Forelimb muscle (tissue), 1 donor: ENCODE measurements around the gene EIF2S2. TPM values are rescaled to one million over a fixed set of nuclear protein-coding genes. Genes with fewer than 3 reads are reported as not detected.

Source experiments
- DNase-seq: peaks from one replicate; pipeline ENCODE4 v3.0.0-alpha.2; 2013; ENCODE audit warnings: low read depth
- polyA plus RNA-seq: library from polyadenylated mRNA; unstranded; fragments of 120-200 nt; gene quantifications from one replicate; pipeline ENCODE4 v1.2.1, GENCODE V29; 2013; ENCODE audit not compliant: insufficient read length

Gene EIF2S2
- polyA plus RNA-seq, 1 donor, result 44.0 TPM

GRCh38 chr20:34089655-34090345 is 22.2 kb downstream of the EIF2S2 start:
- no peak for DNase-seq

- no peak for DNase-seq
Observed at GRCh38 chr20:34089175-34089479, 22.9 kb downstream of the EIF2S2 start.

DNA sequence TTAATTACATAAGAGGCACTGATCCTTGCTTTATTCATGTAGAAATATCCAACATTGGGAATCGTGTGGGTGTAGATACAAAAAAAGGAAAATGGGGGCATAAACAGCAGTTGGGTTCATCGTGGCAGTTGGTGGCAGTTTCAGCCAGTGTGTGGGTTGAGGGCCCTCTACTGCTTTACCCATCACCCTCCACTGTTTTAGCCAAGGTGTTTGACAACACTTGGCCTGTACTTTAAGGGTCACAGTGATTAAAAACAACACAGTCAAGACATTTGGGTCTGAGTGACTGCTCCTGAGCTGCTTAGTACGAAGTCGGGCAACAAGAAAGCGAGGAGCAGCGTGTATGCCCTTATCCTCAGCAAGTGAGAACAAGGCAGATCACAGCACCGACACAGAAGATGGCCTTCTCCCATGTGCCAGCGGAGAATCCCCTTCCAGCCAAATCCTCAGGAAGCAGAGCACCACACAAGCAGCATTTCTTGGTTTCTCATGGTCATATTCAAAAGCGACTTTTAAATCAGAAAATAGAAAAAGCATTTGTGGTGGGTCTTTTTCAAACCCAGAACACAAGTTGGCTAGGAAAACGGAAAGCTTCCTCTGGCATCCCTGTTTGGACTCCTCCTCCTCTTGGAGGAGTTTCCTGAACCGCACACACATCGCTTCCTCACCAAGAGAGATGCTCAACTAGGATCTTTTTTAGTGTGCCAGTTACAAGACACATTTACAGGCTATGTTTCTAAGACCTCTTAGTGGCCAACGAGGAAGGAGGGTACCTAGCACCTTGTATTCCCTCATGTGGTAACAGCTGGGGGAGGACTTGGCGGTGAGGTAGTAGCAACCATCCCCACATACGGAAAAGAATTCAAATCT is 23.5 kb downstream of the EIF2S2 start:
- DNase-seq, result no peak

- DNase-seq, result no peak
Observed at GRCh38 chr20:34085544-34086040, 26.5 kb downstream of the EIF2S2 start.

DNA sequence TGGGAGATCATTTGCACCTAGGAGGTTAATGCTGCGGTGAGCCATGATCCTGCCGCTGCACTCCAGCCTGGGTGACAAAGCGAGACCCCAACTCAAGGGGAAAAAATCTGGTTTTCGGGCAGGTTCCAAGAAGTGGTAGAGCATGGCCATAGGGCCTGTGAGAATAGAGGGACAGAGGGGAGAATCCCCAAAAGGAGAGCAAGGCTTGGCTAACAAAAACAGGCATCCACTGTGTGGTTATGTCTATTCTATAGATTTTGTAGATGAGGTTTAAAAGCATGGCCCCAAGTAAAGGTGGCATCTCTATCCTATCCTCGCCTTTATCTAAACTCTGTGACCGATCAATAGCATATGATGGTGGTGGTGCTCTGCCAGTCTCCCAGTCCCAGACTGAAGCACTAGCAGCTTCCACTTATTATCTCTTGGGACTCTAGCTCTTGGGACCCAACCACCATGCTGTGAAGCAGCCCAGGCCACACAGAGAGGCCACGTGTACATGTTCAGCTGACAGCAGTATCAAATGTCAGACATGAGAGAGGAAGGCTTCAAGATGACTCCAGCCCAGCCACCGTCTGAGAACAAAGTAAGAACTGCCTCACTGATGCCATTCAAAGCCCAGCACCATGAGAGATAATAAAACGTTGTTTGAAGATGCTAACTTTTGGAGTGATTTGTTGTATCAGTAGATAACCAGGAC is 27.7 kb downstream of the EIF2S2 start:
- DNase-seq, result no peak

GRCh38 chr20:34083781-34084180 is 28.3 kb downstream of the EIF2S2 start:
- DNase-seq, result no peak

DNA sequence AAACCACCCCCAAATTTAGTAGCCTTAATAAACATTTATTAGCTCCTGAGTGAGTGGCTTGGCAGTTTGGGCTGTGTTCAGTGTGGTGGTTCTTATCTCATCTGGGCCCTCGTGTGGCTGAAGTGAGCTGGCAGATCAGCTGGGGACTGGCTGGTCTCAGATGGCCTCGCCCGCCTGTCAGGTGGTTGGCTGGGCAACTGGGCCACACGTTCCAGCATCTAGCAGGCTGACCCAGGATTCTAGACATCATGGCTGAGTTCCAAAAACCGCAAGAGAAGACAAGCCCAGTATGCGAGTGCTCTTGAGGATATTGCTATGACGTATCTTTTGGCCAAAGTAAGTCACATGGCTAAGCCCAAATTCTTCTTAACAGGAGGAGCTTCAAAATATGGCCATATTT is 28.9 kb downstream of the EIF2S2 start:
- DNase-seq, result no peak

DNA sequence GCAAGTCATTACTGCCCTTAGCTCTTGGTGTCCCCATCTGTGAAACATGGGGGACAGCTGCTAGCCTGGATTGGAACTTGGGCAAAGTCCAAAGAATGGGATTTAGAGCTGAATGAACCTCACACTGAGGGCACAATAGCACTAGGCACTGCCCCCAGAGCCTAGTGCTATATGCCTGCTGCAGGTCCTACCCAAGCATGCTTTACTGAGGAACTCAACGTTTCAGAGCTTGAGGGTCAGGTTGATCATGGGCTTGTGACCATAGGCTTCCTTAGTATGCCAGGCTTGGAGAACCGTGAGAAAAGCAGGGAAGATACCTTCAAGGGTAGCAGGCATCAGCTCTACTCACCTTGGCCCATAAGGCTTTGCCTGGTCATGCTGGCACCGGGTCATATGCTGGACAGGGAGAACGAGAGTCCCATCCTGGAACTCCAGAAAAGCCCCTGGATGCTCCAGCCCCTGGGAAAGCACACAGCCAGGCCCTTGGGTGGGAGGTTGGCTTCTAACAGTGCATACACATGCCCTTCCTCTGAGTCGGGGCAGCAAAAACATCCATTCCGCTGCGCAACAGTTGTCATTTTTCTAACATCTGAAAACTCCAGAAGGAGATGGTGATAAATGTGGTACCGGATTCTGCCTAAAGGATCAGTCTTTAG is 29.7 kb downstream of the EIF2S2 start:
- DNase-seq, result no peak

DNA sequence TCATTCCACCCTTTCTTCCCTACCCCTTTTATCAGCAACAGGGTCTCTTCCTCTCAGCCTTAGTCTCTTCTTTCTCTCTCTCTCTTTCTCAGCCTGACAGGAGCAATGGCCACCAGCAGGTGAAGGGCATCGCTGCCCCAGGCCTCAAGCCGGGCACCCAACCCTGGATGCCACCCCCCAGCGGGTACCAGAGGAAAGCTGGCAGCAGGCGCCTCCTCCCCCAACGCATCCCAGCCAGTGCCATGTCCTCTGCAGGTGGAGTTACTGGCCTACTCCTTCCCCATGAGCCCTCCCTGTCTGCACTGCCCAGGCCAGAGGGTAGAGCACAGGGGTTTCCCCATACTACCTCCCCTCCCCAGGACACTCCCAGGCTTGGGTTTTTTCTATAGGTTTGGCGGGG is 32.2 kb downstream of the EIF2S2 start:
- no peak for DNase-seq

- DNase-seq, result no peak
Observed at GRCh38 chr20:34078540-34078939, 33.5 kb downstream of the EIF2S2 start.

GRCh38 chr20:34076952-34077351 is 35.1 kb downstream of the EIF2S2 start:
- no peak for DNase-seq

DNA sequence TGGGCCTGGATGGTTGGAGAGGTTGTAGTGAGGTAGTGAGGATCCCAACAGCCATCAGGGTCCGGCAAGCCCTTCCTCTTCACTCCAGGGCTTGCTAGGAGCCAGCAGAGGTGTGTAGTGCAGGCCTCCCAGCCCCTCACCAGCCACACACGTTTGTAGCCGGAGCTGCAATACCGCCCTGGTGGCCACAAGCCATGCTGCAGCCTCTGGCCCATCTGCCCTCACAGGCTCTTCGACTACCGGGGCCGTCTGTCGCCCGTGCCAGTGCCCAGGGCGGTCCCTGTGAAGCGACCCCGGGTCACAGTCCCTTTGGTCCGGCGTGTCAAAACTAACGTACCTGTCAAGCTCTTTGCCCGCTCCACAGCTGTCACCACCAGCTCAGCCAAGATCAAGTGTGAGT is 36.4 kb downstream of the EIF2S2 start:
- no peak for DNase-seq

DNA sequence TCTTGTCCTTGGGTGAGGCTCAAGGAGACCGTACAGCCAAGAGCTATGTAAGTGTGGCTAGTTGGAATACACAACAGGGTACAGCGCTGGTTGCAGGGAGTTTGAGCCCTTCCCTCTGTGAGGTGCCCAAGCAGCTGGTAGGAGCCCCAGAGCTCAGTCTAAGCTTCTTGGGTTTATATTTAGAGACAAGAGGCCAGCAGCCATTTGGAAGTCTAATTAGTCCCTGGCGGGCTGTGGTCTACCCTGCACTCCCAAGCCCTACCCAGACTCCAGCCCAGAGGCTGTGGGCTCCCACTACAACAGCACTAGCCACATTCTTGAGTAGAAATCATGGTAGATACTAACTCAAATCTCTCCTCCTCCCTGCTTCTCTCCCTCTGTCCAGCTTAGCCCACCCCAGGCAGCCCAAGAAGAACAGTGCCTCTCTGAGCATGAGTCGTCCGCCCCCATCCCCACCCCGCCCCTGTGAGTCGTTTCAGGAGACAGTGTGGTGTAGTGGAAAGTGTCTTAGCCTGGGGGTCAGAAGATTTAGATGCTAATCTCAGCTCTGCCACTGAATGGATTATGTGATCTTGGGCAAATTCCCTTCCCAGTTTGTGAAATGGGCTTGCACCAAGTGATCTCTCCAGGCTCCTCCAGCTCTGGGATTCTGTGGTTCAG is 37.8 kb downstream of the EIF2S2 start:
- DNase-seq, result no peak

DNA sequence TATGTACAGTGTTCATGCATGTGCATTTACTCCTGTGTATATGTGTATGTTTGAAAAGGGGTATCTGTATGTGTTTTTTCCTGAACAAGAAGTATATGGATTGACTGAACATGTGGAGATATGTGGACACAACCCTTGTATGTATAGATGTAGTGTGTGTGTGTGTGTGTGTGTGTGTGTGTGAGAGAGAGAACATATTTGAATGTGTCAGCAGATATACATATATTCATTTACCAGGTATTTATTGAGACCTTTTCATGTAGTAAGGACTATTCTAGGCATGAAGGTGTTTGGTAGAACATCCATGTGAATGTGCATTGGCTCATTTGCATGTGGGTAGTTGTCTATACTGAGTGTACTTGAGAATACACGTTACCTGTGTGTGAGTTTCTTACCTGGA is 39.3 kb downstream of the EIF2S2 start:
- DNase-seq, result no peak

- no peak for DNase-seq
Observed at GRCh38 chr20:34072076-34072475, 40.0 kb downstream of the EIF2S2 start.

- no peak for DNase-seq
Observed at GRCh38 chr20:34070859-34071258, 41.2 kb downstream of the EIF2S2 start.

GRCh38 chr20:34070079-34070439 is 42.0 kb downstream of the EIF2S2 start:
- no peak for DNase-seq

DNA sequence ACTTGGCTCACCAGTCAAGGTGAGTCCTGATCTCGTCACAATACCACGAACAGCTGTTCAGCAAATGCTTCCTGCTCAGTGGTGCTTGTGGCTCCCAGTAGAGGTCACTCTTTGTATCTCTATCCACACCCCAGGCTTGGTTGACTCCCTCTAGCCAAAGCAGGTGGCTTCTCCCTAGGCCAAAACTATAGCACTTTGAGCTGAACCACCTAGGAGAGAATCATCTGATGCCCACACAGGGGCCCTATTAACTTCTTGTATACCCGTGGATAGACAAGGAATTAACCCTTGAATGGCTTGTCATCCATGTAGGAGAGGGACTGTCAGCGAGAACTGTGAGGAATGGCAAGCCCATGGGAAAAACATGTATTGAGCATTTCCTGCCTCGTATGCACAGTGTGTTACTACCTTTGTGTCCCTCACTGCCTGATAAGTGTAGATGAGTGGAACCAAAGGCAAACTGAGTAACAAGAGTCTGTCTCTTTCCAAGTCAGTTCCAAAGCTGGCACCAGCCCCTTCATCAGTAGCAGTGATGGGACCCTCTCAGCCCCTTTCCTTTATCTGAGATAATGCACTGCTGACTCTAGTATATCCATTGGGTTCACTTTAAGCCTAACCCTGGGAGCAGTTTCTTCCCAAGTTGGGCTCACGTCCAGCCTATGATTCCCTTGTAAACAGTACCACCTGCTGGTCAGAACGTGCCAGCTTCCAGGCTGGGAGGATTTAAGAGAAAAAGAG is 42.5 kb downstream of the EIF2S2 start:
- DNase-seq, result peak; percentile 71

- no peak for DNase-seq
Observed at GRCh38 chr20:34068001-34068400, 44.0 kb downstream of the EIF2S2 start.

- DNase-seq, result no peak
Observed at GRCh38 chr20:34066476-34067090, 45.5 kb downstream of the EIF2S2 start.
